Hepatocyte (in vitro differentiated cells): ENCODE results near the gene SGCG. TPM values are rescaled to one million over a fixed set of nuclear protein-coding genes. Genes with fewer than 3 reads are reported as not detected.

ENCODE experiments used
- DNase-seq: peaks from one replicate; pipeline ENCODE4 v3.0.0-alpha.2; 2016; ENCODE audit warnings: low spot score
- H2AFZ ChIP-seq: fragments of 200-600 bp; sonication (generic); 2 replicates; pipeline ENCODE4 v1.6.0; 2016; ENCODE audit warnings: antibody characterized with exemption, mild to moderate bottlenecking
- H3K27ac ChIP-seq: fragments of 200-600 bp; sonication (generic); 2 replicates; pipeline ENCODE4 v1.5.1; 2016; ENCODE audit warnings: mild to moderate bottlenecking
- H3K27me3 ChIP-seq: fragments of 200-600 bp; sonication (generic); 2 replicates; pipeline ENCODE4 v1.6.1; 2016
- H3K36me3 ChIP-seq: fragments of 200-600 bp; sonication (generic); replicated peaks from 2 replicates; pipeline ENCODE4 v1.5.1; 2016; ENCODE audit warnings: low read depth; ENCODE audit not compliant: insufficient read depth
- H3K4me1 ChIP-seq: fragments of 200-600 bp; sonication (generic); 2 replicates; pipeline ENCODE4 v1.5.1; 2016; ENCODE audit warnings: mild to moderate bottlenecking, moderate library complexity; ENCODE audit not compliant: insufficient read depth
- H3K4me2 ChIP-seq: fragments of 200-600 bp; sonication (generic); 2 replicates; pipeline ENCODE4 v1.6.0; 2016
- H3K4me3 ChIP-seq: fragments of 200-600 bp; sonication (generic); 2 replicates; pipeline ENCODE4 v1.5.1; 2016; ENCODE audit warnings: mild to moderate bottlenecking
- H3K79me2 ChIP-seq: fragments of 200-600 bp; sonication (generic); 2 replicates; pipeline ENCODE4 v1.6.0; 2017; ENCODE audit warnings: mild to moderate bottlenecking
- H3K9me2 ChIP-seq: fragments of 200-600 bp; sonication (generic); replicated peaks from 2 replicates; pipeline ENCODE4 v1.6.0; 2017; ENCODE audit warnings: mild to moderate bottlenecking; ENCODE audit not compliant: insufficient read depth
- H3K9me3 ChIP-seq: fragments of 200-600 bp; sonication (generic); 2 replicates; pipeline ENCODE4 v1.5.1; 2016; ENCODE audit warnings: low read depth, mild to moderate bottlenecking
- H4K20me1 ChIP-seq: fragments of 200-600 bp; sonication (generic); 2 replicates; pipeline ENCODE4 v1.6.0; 2016; ENCODE audit warnings: mild to moderate bottlenecking; ENCODE audit not compliant: insufficient read depth, poor library complexity, severe bottlenecking
- CTCF ChIP-seq: fragments of 200-600 bp; sonication (generic); IDR thresholded peaks from 2 replicates; pipeline ENCODE4 v1.5.1; 2016; ENCODE audit warnings: antibody characterized with exemption, mild to moderate bottlenecking; ENCODE audit not compliant: poor library complexity
- EZH2 ChIP-seq: fragments of 200-600 bp; sonication (generic); IDR thresholded peaks from 2 replicates; pipeline ENCODE4 v1.6.1; 2016; ENCODE audit warnings: antibody characterized with exemption, mild to moderate bottlenecking, borderline replicate concordance
- EZH2phosphoT487 ChIP-seq: fragments of 200-600 bp; sonication (generic); IDR thresholded peaks from one replicate; pipeline ENCODE4 v1.6.1; 2018; ENCODE audit warnings: antibody characterized with exemption, mild to moderate bottlenecking, low read depth, moderate library complexity; ENCODE audit not compliant: unreplicated experiment, severe bottlenecking
- WGBS: methylation state at CpG from one replicate; pipeline ENCODE4 v1.1.6; 2016; ENCODE audit warnings: low lambda C conversion rate; ENCODE audit errors: missing lambda C conversion rate; 5-methylcytosine and 5-hydroxymethylcytosine counted together
- polyA plus RNA-seq: library from polyadenylated mRNA; unstranded; fragments of >200 nt; fragmentation: Nextera tagmentation; extraction: Ambion mirVana; gene quantifications from 2 replicates; pipeline ENCODE4 v1.2.1, GENCODE V29; 2016
- small RNA-seq: library from RNA; depleted of rRNA; stranded (forward); fragments of <200 nt; gene quantifications from one replicate; pipeline ENCODE3, GENCODE V24; 2014
- total RNA-seq: library from RNA; depleted of rRNA; stranded (reverse); fragments of >200 nt; gene quantifications from 2 replicates; pipeline ENCODE4 v1.2.3, GENCODE V29; 2014

The SGCG gene
- total and polyA plus RNA-seq, 2 experiments from 2014 or later, result 2.7 to 3.1 TPM

- Histone ChIP-seq H3K4me3 (no peak overlapping the region), H3K9me3 (no peaks in the 10 kb centered on the region), H4K20me1 (no peaks in the 10 kb centered on the region), H2AFZ (no peak overlapping the region), H3K36me3 (no peaks in the 10 kb centered on the region), H3K27ac (no peak overlapping the region), H3K9me2 (no peaks in the 10 kb centered on the region), H3K79me2 (no peaks in the 10 kb centered on the region), H3K27me3 (no peaks in the 10 kb centered on the region), H3K4me1 (no peaks in the 10 kb centered on the region), H3K4me2 (no peak overlapping the region)
- DNase-seq, result no peak
- 86% methylated on average over 3 of the region's 3 CpGs for WGBS
- TF ChIP-seq EZH2phosphoT487 (no peak), EZH2 (no peak), CTCF (no peak)
These were observed 184.9 kb downstream of the SGCG start for GRCh38 chr13:23365652-23366051.

GRCh38 chr13:23367907-23368306, 187.1 kb downstream of the SGCG start:
- H3K79me2 ChIP-seq, result peaks cover 12% of the 10 kb centered on the region
- 95% methylated on average over 6 of the region's 6 CpGs for WGBS

GRCh38 chr13:23372264-23372906, 191.6 kb downstream of the SGCG start:
- Histone ChIP-seq H3K4me2 (no peak overlapping the region), H3K9me3 (no peaks in the 10 kb centered on the region), H3K4me3 (no peak overlapping the region), H4K20me1 (no peaks in the 10 kb centered on the region), H3K27me3 (no peaks in the 10 kb centered on the region), H3K79me2 (peaks cover 26% of the 10 kb centered on the region), H2AFZ (no peak overlapping the region), H3K27ac (no peak overlapping the region), H3K9me2 (no peaks in the 10 kb centered on the region), H3K36me3 (no peaks in the 10 kb centered on the region), H3K4me1 (peaks cover 11% of the 10 kb centered on the region)
- WGBS, result 62% methylated on average over 5 of the region's 5 CpGs
- TF ChIP-seq EZH2, result no peak
- TF ChIP-seq CTCF, result no peak
- TF ChIP-seq EZH2phosphoT487, result no peak
- DNase-seq, result no peak

More at GRCh38 chr13:23367907-23368306, 187.1 kb downstream of the SGCG start:
- Histone ChIP-seq H3K4me3 (no peak overlapping the region), H3K27me3 (no peaks in the 10 kb centered on the region), H3K27ac (no peak overlapping the region), H3K4me2 (no peak overlapping the region), H3K9me2 (no peaks in the 10 kb centered on the region), H3K4me1 (no peaks in the 10 kb centered on the region), H4K20me1 (no peaks in the 10 kb centered on the region), H3K36me3 (no peaks in the 10 kb centered on the region), H3K9me3 (no peaks in the 10 kb centered on the region), H2AFZ (no peak overlapping the region)
- TF ChIP-seq EZH2 (no peak), CTCF (no peak), EZH2phosphoT487 (no peak)
- no peak for DNase-seq

Small RNA genes within 50 kb of the gene (small RNA-seq; reads per million reads assigned to genes)
- gene RNU6-58P (not detected), gene RNY3P4 (not detected)
